Cardiac fibroblast (primary cell): ENCODE measurements around the gene AP3S2.

Source experiments
- DNase-seq, 2 donors: peaks; one replicate each; pipeline versions ENCODE4 v3.0.0 to v3.0.0-alpha.2; 2010; ENCODE audit warnings: low read depth in 2 of 2
- H3K4me3 ChIP-seq, 2 donors: replicated peaks in 1 of 2; 1 replicate in 1 of 2; 2 replicates in 1 of 2; pipeline ENCODE4 v1.5.1; 2011; ENCODE audit warnings: low read depth in 2 of 2, low read length in 2 of 2, mild to moderate bottlenecking in 2 of 2, moderate library complexity in 1 of 2
- TF ChIP-seq, protein P1 (sequence below): IDR thresholded peaks from one replicate; pipeline ENCODE4 v1.5.1; 2011; ENCODE audit warnings: low read depth, mild to moderate bottlenecking, low read length, inconsistent platforms

AP3S2 gene

DNA sequence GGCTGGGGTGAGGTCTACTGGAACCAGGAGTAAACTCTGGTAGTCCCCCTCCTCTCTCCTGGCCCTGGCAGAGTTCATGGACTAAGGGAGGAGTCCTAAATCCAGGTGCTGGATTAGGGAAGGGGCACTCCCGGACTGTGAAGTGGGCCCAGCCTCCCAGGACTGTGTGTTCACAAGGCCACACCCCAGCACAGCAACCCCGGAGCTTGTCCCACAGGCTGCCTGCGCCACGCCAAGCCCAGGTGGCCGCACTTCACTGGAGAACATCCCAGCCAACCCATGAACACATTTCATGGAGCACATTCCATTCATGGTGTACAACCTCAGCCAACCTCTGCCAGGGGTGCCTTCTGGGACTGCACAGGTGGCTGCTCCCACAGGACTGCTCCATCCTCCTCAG is 10.7 kb upstream of the AP3S2 start:
- TF ChIP-seq, protein P1, sequence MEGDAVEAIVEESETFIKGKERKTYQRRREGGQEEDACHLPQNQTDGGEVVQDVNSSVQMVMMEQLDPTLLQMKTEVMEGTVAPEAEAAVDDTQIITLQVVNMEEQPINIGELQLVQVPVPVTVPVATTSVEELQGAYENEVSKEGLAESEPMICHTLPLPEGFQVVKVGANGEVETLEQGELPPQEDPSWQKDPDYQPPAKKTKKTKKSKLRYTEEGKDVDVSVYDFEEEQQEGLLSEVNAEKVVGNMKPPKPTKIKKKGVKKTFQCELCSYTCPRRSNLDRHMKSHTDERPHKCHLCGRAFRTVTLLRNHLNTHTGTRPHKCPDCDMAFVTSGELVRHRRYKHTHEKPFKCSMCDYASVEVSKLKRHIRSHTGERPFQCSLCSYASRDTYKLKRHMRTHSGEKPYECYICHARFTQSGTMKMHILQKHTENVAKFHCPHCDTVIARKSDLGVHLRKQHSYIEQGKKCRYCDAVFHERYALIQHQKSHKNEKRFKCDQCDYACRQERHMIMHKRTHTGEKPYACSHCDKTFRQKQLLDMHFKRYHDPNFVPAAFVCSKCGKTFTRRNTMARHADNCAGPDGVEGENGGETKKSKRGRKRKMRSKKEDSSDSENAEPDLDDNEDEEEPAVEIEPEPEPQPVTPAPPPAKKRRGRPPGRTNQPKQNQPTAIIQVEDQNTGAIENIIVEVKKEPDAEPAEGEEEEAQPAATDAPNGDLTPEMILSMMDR: no peak
- H3K4me3 ChIP-seq: no peak overlapping the region
- no peak for DNase-seq

DNA sequence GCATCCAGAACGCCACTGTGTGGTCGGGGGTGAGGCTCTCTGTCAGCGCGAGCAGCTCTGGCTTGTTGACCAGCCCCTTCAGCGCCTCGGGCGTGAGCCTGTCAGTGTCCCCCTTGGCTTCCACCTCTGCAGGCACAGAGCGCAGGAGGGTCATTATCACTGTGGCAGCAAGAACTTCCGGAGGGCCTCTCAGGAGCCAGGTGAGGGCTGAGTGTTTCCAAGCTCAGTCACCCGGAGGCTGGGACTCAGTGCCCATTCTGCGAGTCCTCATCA is 10.0 kb upstream of the AP3S2 start:
- no peak overlapping the region for H3K4me3 ChIP-seq
- TF ChIP-seq, protein P1: no peak
- no peak for DNase-seq

DNA sequence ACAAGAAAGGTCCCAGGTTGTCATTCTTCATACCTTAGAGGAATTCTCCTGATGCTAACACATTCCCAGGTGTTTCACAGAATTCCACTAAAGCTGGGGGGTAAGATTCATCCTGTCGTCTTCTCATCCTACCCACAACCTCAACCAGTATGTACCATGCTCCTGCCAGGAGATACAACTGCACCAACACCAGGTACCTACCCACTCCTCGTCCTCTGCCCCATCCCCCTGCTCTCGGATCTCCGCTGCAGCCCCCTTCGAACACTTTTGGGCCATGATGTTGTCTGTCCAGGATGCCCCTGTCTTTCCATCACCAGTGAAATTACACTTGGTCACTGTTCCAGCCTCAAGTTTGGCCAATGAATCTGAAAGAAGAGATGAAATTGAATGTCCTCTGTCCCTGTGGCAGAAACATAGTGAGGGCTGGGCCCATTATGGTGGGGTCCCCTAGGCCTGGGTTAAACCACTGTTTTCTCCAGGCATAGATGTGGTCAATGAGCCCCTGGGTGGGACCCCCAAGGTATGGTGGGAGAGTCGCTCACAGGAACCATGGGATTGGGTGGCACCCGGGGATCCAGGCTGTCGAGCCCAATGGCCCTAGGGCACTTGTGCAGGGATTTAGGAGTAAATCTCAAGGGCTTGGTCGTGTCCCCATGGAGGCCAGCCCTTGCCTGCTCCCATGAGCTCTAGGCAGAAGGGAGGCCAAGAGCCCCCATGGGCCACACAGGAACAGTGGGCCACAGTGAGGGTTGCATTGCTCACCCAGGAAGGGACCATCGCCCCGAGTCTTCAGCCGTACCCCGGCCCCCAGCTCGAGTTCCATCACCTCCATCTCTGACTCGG is 9.4 kb upstream of the AP3S2 start:
- H3K4me3 ChIP-seq: no peak overlapping the region
- no peak for DNase-seq
- TF ChIP-seq, protein P1: no peak

DNA sequence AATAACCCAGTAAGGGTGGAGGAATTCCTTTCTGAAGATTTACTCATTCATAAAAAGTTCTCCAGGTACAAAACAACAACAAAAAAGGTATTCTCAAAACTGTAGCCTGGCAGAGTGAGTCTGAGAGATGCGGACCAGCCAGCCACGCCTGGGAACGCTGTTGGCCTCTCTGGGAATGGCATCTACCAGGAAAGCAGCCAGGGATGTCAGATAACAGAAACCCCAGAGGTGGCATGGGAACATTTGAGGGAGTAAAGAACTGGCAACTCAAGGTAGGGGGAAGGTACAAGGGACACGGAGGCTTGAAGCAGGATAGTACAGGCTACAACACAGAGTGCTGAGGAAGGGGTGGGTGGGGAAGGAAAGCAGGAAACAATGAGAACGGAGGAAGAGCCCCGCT is 7.1 kb upstream of the AP3S2 start:
- H3K4me3 ChIP-seq: no peak overlapping the region
- no peak for DNase-seq

DNA sequence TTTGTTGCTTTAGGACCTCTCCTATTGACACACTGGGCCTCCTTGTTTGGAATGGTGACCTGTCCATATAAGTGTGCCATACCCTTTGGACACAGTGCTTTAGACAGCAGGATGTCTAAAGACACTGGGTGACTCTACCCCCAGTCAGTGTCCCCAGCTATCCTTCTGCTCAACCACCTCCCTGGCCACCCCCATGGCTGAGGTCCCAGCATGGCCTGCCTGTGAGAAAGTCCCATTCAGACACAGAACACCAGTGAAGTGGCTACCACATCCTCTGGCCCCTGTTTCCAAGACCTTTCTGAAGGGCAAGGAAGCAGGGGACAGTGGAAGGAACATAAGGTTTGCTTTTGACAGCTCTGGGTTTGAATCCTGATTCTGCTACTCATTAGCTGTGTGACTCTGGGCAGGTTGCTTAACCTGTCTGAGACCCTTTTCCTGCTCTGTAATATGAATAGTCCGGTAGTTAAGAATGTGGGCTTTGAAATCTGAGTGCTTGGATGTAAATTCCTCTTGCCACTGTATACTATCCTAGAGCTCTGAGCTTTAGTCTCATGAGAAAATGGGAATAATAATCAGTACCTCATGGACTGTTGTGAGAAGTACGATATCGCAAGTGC is 6.3 kb upstream of the AP3S2 start:
- H3K4me3 ChIP-seq: no peak overlapping the region
- TF ChIP-seq, protein P1: no peak
- no peak for DNase-seq

More for the DNA sequence above, 7.1 kb upstream of the AP3S2 start:
- TF ChIP-seq, protein P1: no peak

DNA sequence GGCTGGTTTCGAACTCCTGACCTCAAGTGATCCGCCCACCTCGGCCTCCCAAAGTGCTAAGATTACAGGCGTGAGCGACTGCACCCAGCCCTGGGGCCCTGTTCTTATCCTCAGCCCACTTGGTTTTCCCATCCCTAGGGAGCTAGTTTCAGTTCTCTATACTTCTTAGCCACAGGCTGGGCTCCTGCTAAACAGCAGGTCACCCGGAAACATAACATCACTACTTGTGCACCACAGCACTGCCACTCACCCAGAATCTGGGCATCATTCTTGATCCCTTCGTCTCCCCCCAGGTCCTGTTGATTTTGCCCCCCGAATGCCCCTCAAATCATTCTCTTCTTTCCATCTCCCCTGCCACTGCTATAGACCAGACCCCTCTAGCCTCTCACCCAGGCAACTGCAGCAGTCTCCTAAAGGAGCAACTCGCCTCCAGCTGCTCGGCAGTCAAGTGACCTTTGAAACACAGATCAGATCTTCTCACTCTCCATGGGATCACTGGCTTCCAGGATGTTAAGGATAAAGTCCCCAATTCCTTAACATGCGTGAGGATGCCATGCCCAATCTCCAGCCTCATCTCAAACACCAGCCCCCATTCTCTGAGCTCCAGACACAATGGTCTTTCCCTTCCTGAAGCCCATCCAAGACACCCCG is 5.6 kb upstream of the AP3S2 start:
- TF ChIP-seq, protein P1: no peak
- no peak for DNase-seq
- no peak overlapping the region for H3K4me3 ChIP-seq
